Fibroblast of skin of right quadriceps (primary cell): ENCODE data around the gene YBX1.
"Not testable (repeated sequence)": the region's sequence is repeated elsewhere in the genome, so short reads cannot be mapped to it uniquely, and the experiment has no call there.

ENCODE experiments used
- DNase-seq: peaks from one replicate; pipeline ENCODE4 v3.0.0-alpha.2; 2013

Gene YBX1

GRCh38 chr1:42681741-42682483, at the start of gene YBX1:
Gene YBX1, plus strand, starts transcription at chr1:42682418. Its CDS starts 148 bp downstream, at chr1:42682566.
- DNase-seq: peak; percentile 99

- peak; percentile 14 for DNase-seq
These were observed 43.1 kb upstream of the YBX1 start for GRCh38 chr1:42639116-42639515.

GRCh38 chr1:42646056-42646455, 36.2 kb upstream of the YBX1 start:
- DNase-seq: no peak

GRCh38 chr1:42657201-42657600, 25.0 kb upstream of the YBX1 start:
- no peak for DNase-seq

GRCh38 chr1:42657981-42658876, 24.0 kb upstream of the YBX1 start, which contains the start of gene PPIH:
Gene PPIH, plus strand, starts transcription at chr1:42658423. Its CDS starts 24 bp downstream, at chr1:42658447.
- peak; percentile 89 for DNase-seq

- peak; percentile 2 for DNase-seq
These were observed 23.3 kb upstream of the YBX1 start for GRCh38 chr1:42658877-42659337.

- no peak for DNase-seq
These were observed 21.2 kb upstream of the YBX1 start for GRCh38 chr1:42660907-42661500.

- DNase-seq: no peak
These were observed 12.3 kb upstream of the YBX1 start for GRCh38 chr1:42669936-42670335.

- DNase-seq: no peak
These were observed 11.8 kb upstream of the YBX1 start for GRCh38 chr1:42670425-42670824.

- no peak for DNase-seq
These were observed 8.0 kb upstream of the YBX1 start for GRCh38 chr1:42674214-42674613.

- DNase-seq: no peak
These were observed 7.5 kb upstream of the YBX1 start for GRCh38 chr1:42674682-42675081.

GRCh38 chr1:42675467-42675866, 6.8 kb upstream of the YBX1 start:
- no peak for DNase-seq

GRCh38 chr1:42676534-42677087, 5.6 kb upstream of the YBX1 start:
- DNase-seq: no peak

GRCh38 chr1:42679364-42679983, 2.7 kb upstream of the YBX1 start:
- DNase-seq: peak; percentile 24

- DNase-seq: no peak
These were observed 2.2 kb upstream of the YBX1 start for GRCh38 chr1:42680055-42680454.

GRCh38 chr1:42680921-42681683, 1.1 kb upstream of the YBX1 start:
- DNase-seq: peak; percentile 15

GRCh38 chr1:42682484-42682738, 193 bp downstream of the YBX1 start:
- not testable (repeated sequence) for DNase-seq

GRCh38 chr1:42682739-42683531, 717 bp downstream of the YBX1 start:
- DNase-seq: peak; percentile 52

- no peak for DNase-seq
These were observed 1.9 kb downstream of the YBX1 start for GRCh38 chr1:42684139-42684538.

- no peak for DNase-seq
These were observed 4.2 kb downstream of the YBX1 start for GRCh38 chr1:42686418-42686817.

- no peak for DNase-seq
These were observed 7.7 kb downstream of the YBX1 start for GRCh38 chr1:42689912-42690311.
